DOHH2 (cell line): ENCODE results near the gene MACF1.
A peak's percentile ranks its signal among the peaks of the same experiment; 100 is the strongest.
"Not testable (repeated sequence)": the region's sequence is repeated elsewhere in the genome, so short reads cannot be mapped to it uniquely, and the experiment has no call there.

Experiments used
- H3F3A ChIP-seq: fragments of 200-600 bp; sonication (generic), shearing (Covaris generic); 2 replicates; pipeline ENCODE4 v1.6.0; 2016; ENCODE audit warnings: antibody characterized with exemption, mild to moderate bottlenecking; ENCODE audit not compliant: control insufficient read depth, insufficient read depth
- H3K27ac ChIP-seq: fragments of 200-600 bp; sonication (generic); 2 replicates; pipeline ENCODE4 v1.5.1; 2014; ENCODE audit warnings: low read depth, mild to moderate bottlenecking, low read length, moderate library complexity
- H3K27me3 ChIP-seq: fragments of 200-600 bp; sonication (generic); 2 replicates; pipeline ENCODE4 v1.6.1; 2014; ENCODE audit warnings: mild to moderate bottlenecking, low read length, mixed read lengths; ENCODE audit not compliant: control insufficient read depth
- H3K36me3 ChIP-seq: fragments of 200-600 bp; sonication (generic); 2 replicates; pipeline ENCODE4 v1.6.1; 2014; ENCODE audit warnings: mild to moderate bottlenecking, low read length, moderate library complexity, mixed read lengths; ENCODE audit not compliant: control insufficient read depth
- H3K4me1 ChIP-seq: fragments of 200-600 bp; sonication (generic); 2 replicates; pipeline ENCODE4 v1.6.1; 2014; ENCODE audit warnings: mild to moderate bottlenecking, low read length, mixed read lengths; ENCODE audit not compliant: control insufficient read depth
- H3K4me2 ChIP-seq: fragments of 200-600 bp; sonication (generic); 2 replicates; pipeline ENCODE4 v1.6.0; 2014; ENCODE audit warnings: mild to moderate bottlenecking, low read length, moderate library complexity
- H3K4me3 ChIP-seq: fragments of 200-600 bp; sonication (generic); 2 replicates; pipeline ENCODE4 v1.5.1; 2014; ENCODE audit warnings: mild to moderate bottlenecking, low read length, mixed read lengths
- H3K79me2 ChIP-seq: fragments of 200-600 bp; sonication (generic); 2 replicates; pipeline ENCODE4 v1.6.1; 2014; ENCODE audit warnings: mild to moderate bottlenecking, low read length, mixed read lengths; ENCODE audit not compliant: control insufficient read depth
- H3K9me2 ChIP-seq: fragments of 200-600 bp; sonication (generic); replicated peaks from 2 replicates; pipeline ENCODE4 v1.6.1; 2014; ENCODE audit warnings: mild to moderate bottlenecking, low read length, mixed read lengths; ENCODE audit not compliant: control insufficient read depth
- H3K9me3 ChIP-seq: fragments of 200-600 bp; sonication (generic); 2 replicates; pipeline ENCODE4 v1.6.1; 2014; ENCODE audit warnings: antibody characterized with exemption, low read length, mixed read lengths; ENCODE audit not compliant: control insufficient read depth, insufficient read depth
- H4K20me1 ChIP-seq: fragments of 200-600 bp; sonication (generic); 2 replicates; pipeline ENCODE4 v1.6.0; 2014; ENCODE audit warnings: low read depth, mild to moderate bottlenecking, antibody characterized with exemption, low read length, moderate library complexity; ENCODE audit not compliant: control insufficient read depth, insufficient read depth
- CTCF ChIP-seq: fragments of 200-600 bp; sonication (generic); IDR thresholded peaks from one replicate; pipeline ENCODE4 v1.5.1; 2014; ENCODE audit warnings: antibody characterized with exemption, mild to moderate bottlenecking, low read depth, low read length; ENCODE audit not compliant: poor library complexity, severe bottlenecking
- EZH2phosphoT487 ChIP-seq: fragments of 200-600 bp; sonication (generic); IDR thresholded peaks from 2 replicates; pipeline ENCODE4 v1.6.1; 2017; ENCODE audit warnings: borderline replicate concordance, mild to moderate bottlenecking, antibody characterized with exemption, low read length, moderate library complexity, mixed read lengths

The MACF1 gene

GRCh38 chr1:39199593-39199992 lies 4.9 kb upstream of the MACF1 start:
- H3K27ac ChIP-seq = no peak overlapping the region
- no peaks in the 10 kb centered on the region for H3K27me3 ChIP-seq
- H3K9me2 ChIP-seq = no peaks in the 10 kb centered on the region
- no peaks in the 10 kb centered on the region for H3K79me2 ChIP-seq
- H3F3A ChIP-seq = peaks cover 6% of the 10 kb centered on the region
- peaks cover 55% of the 10 kb centered on the region for H3K4me1 ChIP-seq
- no peaks in the 10 kb centered on the region for H3K36me3 ChIP-seq
- H3K9me3 ChIP-seq = no peaks in the 10 kb centered on the region
- no peak overlapping the region for H3K4me3 ChIP-seq
- no peak overlapping the region for H3K4me2 ChIP-seq
- H4K20me1 ChIP-seq = no peaks in the 10 kb centered on the region
- no peak for TF ChIP-seq CTCF

- Histone ChIP-seq H3K4me3 (peak overlapping the region; percentile 78), H3K79me2 (peaks cover 15% of the 10 kb centered on the region), H3K9me3 (no peaks in the 10 kb centered on the region), H3K9me2 (no peaks in the 10 kb centered on the region), H3K27me3 (no peaks in the 10 kb centered on the region), H3K27ac (peak overlapping the region; percentile 42), H3K36me3 (no peaks in the 10 kb centered on the region), H4K20me1 (no peaks in the 10 kb centered on the region), H3F3A (no peaks in the 10 kb centered on the region; the same call in 1 of the 2 replicates), H3K4me1 (peaks cover 28% of the 10 kb centered on the region), H3K4me2 (peak overlapping the region; percentile 80)
- TF ChIP-seq EZH2phosphoT487 = no peak
- TF ChIP-seq CTCF = no peak
Observed at GRCh38 chr1:39205102-39205780, 746 bp downstream of the MACF1 start.

- peak overlapping the region; percentile 78 for H3K4me3 ChIP-seq
Observed at GRCh38 chr1:39205781-39206464, 1.4 kb downstream of the MACF1 start.

GRCh38 chr1:39208360-39208759 lies 3.9 kb downstream of the MACF1 start:
- H3K4me2 ChIP-seq, H3K9me3 ChIP-seq, H3F3A ChIP-seq, H3K4me3 ChIP-seq, H3K27ac ChIP-seq, H3K9me2 ChIP-seq, H3K36me3 ChIP-seq, H3K27me3 ChIP-seq, H4K20me1 ChIP-seq: not testable (repeated sequence)
- peaks cover 28% of the 10 kb centered on the region for H3K4me1 ChIP-seq
- peaks cover 15% of the 10 kb centered on the region for H3K79me2 ChIP-seq

More at GRCh38 chr1:39205781-39206464, 1.4 kb downstream of the MACF1 start:
- Histone ChIP-seq H3K4me2 (peak overlapping the region; percentile 80), H4K20me1 (no peaks in the 10 kb centered on the region), H3K79me2 (peaks cover 15% of the 10 kb centered on the region), H3K9me2 (no peaks in the 10 kb centered on the region), H3K27me3 (no peaks in the 10 kb centered on the region), H3F3A (no peaks in the 10 kb centered on the region; the same call in 1 of the 2 replicates), H3K36me3 (no peaks in the 10 kb centered on the region), H3K4me1 (peaks cover 28% of the 10 kb centered on the region), H3K27ac (no peak overlapping the region; the same call in 1 of the 2 replicates), H3K9me3 (no peaks in the 10 kb centered on the region)
- TF ChIP-seq EZH2phosphoT487 (no peak), CTCF (no peak)
